ENCODE results near the gene MBD3L4. TPM values are rescaled to one million over a fixed set of nuclear protein-coding genes. Genes with fewer than 3 reads are reported as not detected.
"Not testable (repeated sequence)": the region's sequence is repeated elsewhere in the genome, so short reads cannot be mapped to it uniquely, and the experiment has no call there.

The MBD3L4 gene
- not detected for polyA plus RNA-seq (2012; ENCODE audit: insufficient read length, low read depth)

- not testable (repeated sequence) for TF ChIP-seq TAF1 (IDR thresholded peaks at IDR 0.05; ENCODE audit: borderline replicate concordance, insufficient read depth, low read length); POLR2AphosphoS5 (IDR thresholded peaks at IDR 0.05; ENCODE audit: low read depth, low read length); SIN3A (IDR thresholded peaks at IDR 0.05; ENCODE audit: borderline replicate concordance, insufficient read depth, low read length)
Measured at GRCh38 chr19:7040079-7040478, at the start of gene MBD3L4. Gene MBD3L4 (minus strand): TSS chr19:7040179. CDS start chr19:7040144, 35 bp downstream.

DNA sequence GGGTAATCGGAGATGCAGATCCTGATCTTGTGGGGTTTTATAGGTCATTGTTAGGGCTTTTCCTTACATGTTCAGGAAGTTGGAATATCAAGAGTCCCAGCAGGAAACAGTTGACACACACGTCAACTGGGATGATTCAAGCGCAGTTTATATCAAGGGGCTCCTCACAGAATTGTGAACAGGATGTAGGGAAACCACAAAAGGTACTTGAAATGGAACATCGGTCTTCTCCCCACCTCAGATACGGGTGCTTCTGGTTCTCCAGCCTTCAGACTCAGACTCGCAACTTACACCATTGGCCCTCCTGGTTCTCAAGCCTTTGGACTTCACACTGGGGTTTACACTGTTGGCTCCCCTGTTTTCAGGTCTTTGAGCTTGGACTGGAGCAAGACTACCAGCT lies 49.0 kb upstream of the MBD3L4 start:
- no peak for TF ChIP-seq POLR2AphosphoS5 (IDR thresholded peaks at IDR 0.05; ENCODE audit: low read depth, low read length)
- no peak for TF ChIP-seq TAF1 (IDR thresholded peaks at IDR 0.05; ENCODE audit: borderline replicate concordance, insufficient read depth, low read length)

GRCh38 chr19:7083076-7083956 lies 43.3 kb upstream of the MBD3L4 start:
- TF ChIP-seq FOXP2 (optimal IDR thresholded peaks at IDR 0.05; ENCODE audit: borderline replicate concordance, extremely low read depth, extremely low read length, insufficient read depth) = no peak
- TF ChIP-seq TAF1 (IDR thresholded peaks at IDR 0.05; ENCODE audit: borderline replicate concordance, insufficient read depth, low read length) = no peak

GRCh38 chr19:7078008-7078407 lies 38.0 kb upstream of the MBD3L4 start:
- no peak for TF ChIP-seq SIN3A (IDR thresholded peaks at IDR 0.05; ENCODE audit: borderline replicate concordance, insufficient read depth, low read length)
- no peak for TF ChIP-seq FOXP2 (optimal IDR thresholded peaks at IDR 0.05; ENCODE audit: borderline replicate concordance, extremely low read depth, extremely low read length, insufficient read depth)
- no peak for TF ChIP-seq TAF1 (IDR thresholded peaks at IDR 0.05; ENCODE audit: borderline replicate concordance, insufficient read depth, low read length)
- TF ChIP-seq POLR2AphosphoS5 (IDR thresholded peaks at IDR 0.05; ENCODE audit: low read depth, low read length) = no peak
- TF ChIP-seq, protein P1, sequence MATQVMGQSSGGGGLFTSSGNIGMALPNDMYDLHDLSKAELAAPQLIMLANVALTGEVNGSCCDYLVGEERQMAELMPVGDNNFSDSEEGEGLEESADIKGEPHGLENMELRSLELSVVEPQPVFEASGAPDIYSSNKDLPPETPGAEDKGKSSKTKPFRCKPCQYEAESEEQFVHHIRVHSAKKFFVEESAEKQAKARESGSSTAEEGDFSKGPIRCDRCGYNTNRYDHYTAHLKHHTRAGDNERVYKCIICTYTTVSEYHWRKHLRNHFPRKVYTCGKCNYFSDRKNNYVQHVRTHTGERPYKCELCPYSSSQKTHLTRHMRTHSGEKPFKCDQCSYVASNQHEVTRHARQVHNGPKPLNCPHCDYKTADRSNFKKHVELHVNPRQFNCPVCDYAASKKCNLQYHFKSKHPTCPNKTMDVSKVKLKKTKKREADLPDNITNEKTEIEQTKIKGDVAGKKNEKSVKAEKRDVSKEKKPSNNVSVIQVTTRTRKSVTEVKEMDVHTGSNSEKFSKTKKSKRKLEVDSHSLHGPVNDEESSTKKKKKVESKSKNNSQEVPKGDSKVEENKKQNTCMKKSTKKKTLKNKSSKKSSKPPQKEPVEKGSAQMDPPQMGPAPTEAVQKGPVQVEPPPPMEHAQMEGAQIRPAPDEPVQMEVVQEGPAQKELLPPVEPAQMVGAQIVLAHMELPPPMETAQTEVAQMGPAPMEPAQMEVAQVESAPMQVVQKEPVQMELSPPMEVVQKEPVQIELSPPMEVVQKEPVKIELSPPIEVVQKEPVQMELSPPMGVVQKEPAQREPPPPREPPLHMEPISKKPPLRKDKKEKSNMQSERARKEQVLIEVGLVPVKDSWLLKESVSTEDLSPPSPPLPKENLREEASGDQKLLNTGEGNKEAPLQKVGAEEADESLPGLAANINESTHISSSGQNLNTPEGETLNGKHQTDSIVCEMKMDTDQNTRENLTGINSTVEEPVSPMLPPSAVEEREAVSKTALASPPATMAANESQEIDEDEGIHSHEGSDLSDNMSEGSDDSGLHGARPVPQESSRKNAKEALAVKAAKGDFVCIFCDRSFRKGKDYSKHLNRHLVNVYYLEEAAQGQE (IDR thresholded peaks at IDR 0.05; ENCODE audit: insufficient read depth in 1 of 2, low read depth in 2 of 2, low read length in 2 of 2) = no peak

DNA sequence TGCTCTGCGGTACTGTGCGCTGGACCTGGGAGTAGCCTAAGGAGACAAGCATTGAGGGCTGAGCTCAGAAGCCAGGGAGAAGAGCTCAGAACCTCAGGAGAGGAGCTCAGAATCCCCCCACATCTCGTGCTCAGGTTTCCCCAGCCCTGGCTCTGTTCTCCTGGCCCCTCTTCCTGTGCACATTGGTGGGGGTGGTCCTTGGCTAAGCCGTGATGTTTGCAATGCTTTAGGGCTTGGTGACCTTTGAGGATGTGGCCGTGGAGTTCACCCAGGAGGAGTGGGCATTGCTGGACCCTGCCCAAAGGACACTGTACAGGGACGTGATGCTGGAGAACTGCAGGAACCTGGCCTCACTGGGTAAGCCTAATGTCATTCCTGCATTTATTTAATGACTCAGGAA lies 36.2 kb upstream of the MBD3L4 start:
- TF ChIP-seq, protein P1 (IDR thresholded peaks at IDR 0.05; ENCODE audit: insufficient read depth in 1 of 2, low read depth in 2 of 2, low read length in 2 of 2) = no peak
- TF ChIP-seq TAF1 (IDR thresholded peaks at IDR 0.05; ENCODE audit: borderline replicate concordance, insufficient read depth, low read length) (no peak), POLR2AphosphoS5 (IDR thresholded peaks at IDR 0.05; ENCODE audit: low read depth, low read length) (no peak), FOXP2 (optimal IDR thresholded peaks at IDR 0.05; ENCODE audit: borderline replicate concordance, extremely low read depth, extremely low read length, insufficient read depth) (no peak), SIN3A (IDR thresholded peaks at IDR 0.05; ENCODE audit: borderline replicate concordance, insufficient read depth, low read length) (no peak)

GRCh38 chr19:7074705-7075282 lies 34.8 kb upstream of the MBD3L4 start:
- TF ChIP-seq TAF1 (IDR thresholded peaks at IDR 0.05; ENCODE audit: borderline replicate concordance, insufficient read depth, low read length) (no peak), FOXP2 (optimal IDR thresholded peaks at IDR 0.05; ENCODE audit: borderline replicate concordance, extremely low read depth, extremely low read length, insufficient read depth) (no peak), POLR2AphosphoS5 (IDR thresholded peaks at IDR 0.05; ENCODE audit: low read depth, low read length) (no peak), SIN3A (IDR thresholded peaks at IDR 0.05; ENCODE audit: borderline replicate concordance, insufficient read depth, low read length) (no peak)
- TF ChIP-seq, protein P1 (IDR thresholded peaks at IDR 0.05; ENCODE audit: insufficient read depth in 1 of 2, low read depth in 2 of 2, low read length in 2 of 2) = no peak

Measured in PFSK-1 (cell line).